ENCODE results near the gene CSK.

The CSK gene

GRCh38 chr15:74829486-74829885 lies 47.6 kb downstream of the CSK start:
- no peak for DNase-seq

GRCh38 chr15:74829991-74830390 lies 48.1 kb downstream of the CSK start:
- DNase-seq, result no peak

DNA sequence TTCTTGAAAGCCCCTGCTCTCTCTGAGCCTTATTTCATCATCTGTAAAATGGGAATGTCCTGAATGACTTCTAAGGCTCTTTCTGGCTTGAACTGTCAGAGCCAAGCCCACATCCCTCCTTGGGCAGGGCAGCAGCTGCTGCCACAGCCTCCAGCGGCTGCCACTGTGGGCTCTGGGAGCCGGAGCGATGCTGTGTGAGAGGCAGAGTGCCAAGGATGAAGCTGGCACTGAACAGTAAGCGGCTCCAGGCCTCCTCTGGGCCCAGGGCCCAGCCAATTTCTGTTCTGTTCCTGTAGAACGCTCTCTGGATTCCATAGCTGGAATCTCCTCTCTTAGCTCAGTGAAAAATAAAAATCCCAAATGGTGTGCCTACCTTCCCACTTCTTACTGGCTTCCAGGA lies 49.0 kb downstream of the CSK start:
- DNase-seq, result no peak

DNA sequence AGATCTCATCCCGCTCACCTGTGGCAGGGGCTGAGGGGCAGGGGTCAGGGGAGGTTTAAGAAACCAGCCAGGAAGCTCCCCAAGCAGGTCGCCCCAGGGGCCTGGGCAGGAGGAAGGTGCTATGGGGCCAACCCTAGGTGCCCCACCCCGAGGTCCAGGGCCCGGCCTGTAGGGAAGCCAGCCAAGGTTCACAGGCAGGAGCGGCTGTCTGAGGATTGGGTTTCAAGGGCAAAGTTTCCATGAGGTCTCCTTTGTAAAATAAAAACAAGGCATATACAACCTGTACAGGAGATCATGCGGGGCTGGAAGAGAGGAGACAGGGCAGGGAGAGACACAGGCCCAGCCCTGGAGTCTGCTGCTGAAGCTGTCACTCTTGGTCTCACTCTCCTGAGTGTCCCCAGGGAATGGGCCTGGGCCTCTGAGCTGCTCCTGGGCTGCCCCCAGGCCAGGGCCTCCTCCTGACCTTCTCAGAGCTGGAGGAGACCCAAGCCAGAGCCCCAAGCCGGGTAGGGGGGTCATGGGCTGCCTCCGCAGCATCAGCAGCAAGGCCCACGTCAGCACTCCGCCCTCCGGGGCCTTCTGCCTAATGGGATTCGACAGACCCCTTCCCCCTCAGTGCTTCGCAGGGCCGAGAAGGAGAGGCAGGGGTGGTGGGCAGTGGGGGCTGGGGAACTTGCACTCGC lies 50.1 kb downstream of the CSK start:
- no peak for DNase-seq

DNA sequence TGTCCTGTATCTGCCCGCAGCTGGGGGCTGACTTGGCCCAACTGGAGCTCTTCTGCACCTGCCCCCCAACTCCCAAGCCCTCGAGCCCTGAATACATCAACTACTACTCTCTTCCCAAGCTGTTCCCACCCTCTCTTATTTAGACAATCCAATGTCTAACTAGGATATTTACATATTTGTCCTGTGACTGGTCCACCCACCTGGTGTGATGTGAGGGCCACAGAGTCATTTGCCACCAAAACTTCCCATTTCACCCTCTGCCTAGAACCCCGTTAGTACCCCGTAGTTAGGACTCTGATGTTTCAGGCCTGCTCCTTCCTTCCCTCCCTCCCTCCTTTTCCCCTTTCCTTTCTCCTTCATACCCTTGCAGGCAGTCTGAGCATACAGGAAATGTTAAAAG lies 50.9 kb downstream of the CSK start:
- DNase-seq, result no peak

GRCh38 chr15:74833376-74834107 lies 51.7 kb downstream of the CSK start:
- DNase-seq, result no peak

GRCh38 chr15:74835312-74835823 lies 53.5 kb downstream of the CSK start:
- DNase-seq, result peak; percentile 31 to 45

GRCh38 chr15:74836846-74837245 lies 55.0 kb downstream of the CSK start:
- DNase-seq, result no peak

GRCh38 chr15:74837482-74838136 lies 55.7 kb downstream of the CSK start:
- no peak for DNase-seq

DNA sequence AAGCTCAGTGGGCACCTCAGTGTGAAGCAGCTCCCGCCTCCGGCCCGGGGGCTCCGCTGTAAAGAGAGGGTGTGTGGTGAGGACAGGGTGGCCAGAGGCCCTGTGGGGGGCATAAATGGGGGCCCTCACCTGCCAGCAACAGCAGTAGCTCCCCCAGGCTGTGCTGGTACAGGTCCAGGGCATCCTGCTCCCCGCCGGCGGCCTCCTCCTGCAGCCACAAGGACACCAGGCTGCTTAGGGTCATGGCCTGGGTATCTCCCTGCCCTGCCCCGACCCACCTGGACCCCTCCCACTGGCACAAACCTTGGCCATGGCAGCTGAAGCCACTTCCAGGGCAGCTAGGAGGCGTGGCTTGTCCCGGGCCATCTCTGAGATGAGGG lies 56.2 kb downstream of the CSK start:
- no peak for DNase-seq

- no peak for DNase-seq
Measured at GRCh38 chr15:74838746-74839525, 57.1 kb downstream of the CSK start.

DNA sequence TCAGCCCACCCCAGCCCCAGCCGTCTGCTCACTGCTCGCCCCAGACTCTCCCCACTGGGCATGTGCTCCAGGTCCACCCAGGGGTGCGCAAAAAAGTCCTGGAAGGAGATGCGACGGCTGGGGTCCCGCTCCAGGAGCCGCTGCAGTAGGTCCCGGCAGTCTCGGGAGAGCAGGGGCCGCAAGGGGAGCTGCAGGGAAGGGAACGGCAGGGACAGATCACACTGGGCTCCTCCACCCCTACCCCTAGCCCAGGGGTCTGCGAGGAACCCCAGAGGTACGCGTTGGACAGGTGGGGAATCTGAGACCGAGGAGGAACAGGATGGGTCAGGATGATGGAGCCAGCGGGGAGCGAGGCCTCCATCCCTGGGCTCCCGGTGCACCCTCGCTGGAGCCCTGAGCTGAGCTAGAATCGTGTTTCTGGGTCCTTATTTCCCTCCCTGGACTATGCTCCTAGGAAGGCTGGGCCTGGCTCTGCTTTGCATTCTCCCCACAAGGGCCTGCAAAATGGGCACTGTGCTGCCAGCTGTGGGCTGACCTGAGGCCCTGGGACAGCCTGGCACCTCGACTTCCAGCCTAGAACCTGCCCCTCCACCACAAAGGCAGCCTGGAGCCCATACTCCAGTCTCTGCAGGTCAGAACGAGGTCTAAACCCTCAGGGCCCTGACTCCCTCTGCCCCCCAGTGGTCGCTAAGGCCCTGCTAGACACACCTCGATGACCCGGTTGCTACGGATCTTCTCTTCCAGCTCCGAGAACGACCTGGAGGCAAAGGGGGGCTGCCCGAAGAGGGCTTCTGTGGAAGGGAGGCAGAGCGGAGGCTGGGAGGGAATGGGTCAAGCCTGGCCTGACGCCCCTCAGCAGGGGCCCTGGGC lies 57.9 kb downstream of the CSK start:
- DNase-seq, result no peak

- no peak for DNase-seq
Measured at GRCh38 chr15:74840851-74841775, 59.2 kb downstream of the CSK start.

DNA sequence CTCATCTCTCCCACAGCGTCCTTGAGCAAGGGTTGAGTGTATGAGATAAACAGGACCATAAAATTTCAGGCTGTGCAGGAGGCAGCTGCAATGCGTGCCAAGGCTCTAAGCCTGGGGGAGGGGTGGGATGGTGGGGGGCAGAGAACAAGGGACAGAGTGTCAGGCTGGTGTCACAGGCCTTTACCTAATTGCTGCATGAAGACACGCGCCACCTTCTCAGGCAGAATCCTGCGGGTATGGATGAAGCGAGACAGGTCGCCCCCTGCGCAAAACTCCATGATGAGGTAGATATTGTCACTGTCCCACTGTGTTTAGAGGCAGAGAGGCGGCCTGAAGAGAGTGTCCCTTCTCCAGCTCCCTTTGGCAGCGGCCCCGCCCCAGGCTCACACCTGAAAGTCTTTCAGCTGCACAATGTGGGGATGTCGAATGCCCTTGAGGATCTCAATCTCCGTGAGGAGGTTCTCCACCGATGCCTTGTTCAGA lies 60.1 kb downstream of the CSK start:
- DNase-seq, result no peak

GRCh38 chr15:74842581-74843444 lies 60.9 kb downstream of the CSK start, which contains the start of gene ULK3:
TSS of gene ULK3 (minus strand) at chr15:74843156. CDS start at chr15:74843105, 51 bp downstream.
- DNase-seq, result peak; percentile 91 to 92

GRCh38 chr15:74843445-74843828 lies 61.6 kb downstream of the CSK start:
- no peak for DNase-seq

GRCh38 chr15:74843891-74844299 lies 62.0 kb downstream of the CSK start:
- DNase-seq, result peak in 1 of 2 donors; percentile 15

- no peak for DNase-seq
Measured at GRCh38 chr15:74844319-74845207, 62.7 kb downstream of the CSK start.

DNA sequence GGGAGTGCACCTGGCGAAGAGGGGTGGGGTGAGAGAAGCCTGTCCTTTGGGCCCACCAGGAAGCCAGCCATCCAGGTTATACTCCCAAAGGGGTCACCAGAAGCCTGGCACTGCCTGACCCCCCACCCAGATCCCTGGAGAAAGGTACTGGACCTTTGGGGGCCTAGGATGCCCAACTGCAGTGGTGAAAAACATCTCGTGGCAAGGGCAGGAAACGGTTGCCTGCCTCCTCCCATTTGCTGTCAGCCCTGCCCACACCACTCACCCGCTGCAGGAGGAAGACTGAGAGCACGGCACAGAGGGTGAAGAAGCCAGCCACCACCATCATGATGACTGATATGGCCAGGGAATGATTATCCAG lies 63.3 kb downstream of the CSK start:
- peak; percentile 36 to 58 for DNase-seq

Data from CD4-positive, alpha-beta T cell treated with Interleukin-4 for 1 hour (primary cell).